Peyer's patch (tissue), 4 donors: ENCODE results near the gene DCLK1. TPM values are rescaled to one million over a fixed set of nuclear protein-coding genes. Genes with fewer than 3 reads are reported as not detected.

ENCODE experiments used
- DNase-seq, 3 donors: peaks; one replicate each; pipeline ENCODE4 v3.0.0-alpha.2; 2017 to 2019
- H3K27ac ChIP-seq, 4 donors: fragments of 200-600 bp; sonication (generic); one replicate each; pipeline ENCODE4 v1.5.1; 2016 to 2019
- H3K27me3 ChIP-seq, 2 donors: fragments of 200-600 bp; sonication (generic); one replicate each; pipeline ENCODE4 v1.5.1; 2019
- H3K36me3 ChIP-seq, 3 donors: fragments of 200-600 bp; sonication (generic); one replicate each; pipeline ENCODE4 v1.5.1; 2016 to 2019
- H3K4me1 ChIP-seq, 4 donors: fragments of 200-600 bp; sonication (generic); one replicate each; pipeline ENCODE4 v1.5.1; 2016 to 2019
- H3K4me3 ChIP-seq, 4 donors: fragments of 200-600 bp; sonication (generic); 1 replicate in 3 of 4; 2 replicates in 1 of 4; pipeline ENCODE4 v1.5.1; 2016 to 2019; ENCODE audit warnings: mild to moderate bottlenecking in 1 of 4
- H3K9me3 ChIP-seq, 4 donors: fragments of 200-600 bp; sonication (generic); one replicate each; pipeline ENCODE4 v1.5.1; 2016 to 2019; ENCODE audit warnings: mild to moderate bottlenecking in 1 of 4
- CTCF ChIP-seq, 6 experiments: fragments of 450-650 bp in 4 of 6; fragments of 200-600 bp in 2 of 6; sonication (generic) in 1 of 6; IDR thresholded peaks; one replicate each; pipeline ENCODE4 v1.5.1; 2017 to 2019; ENCODE audit warnings: antibody characterized with exemption in 6 of 6, mild to moderate bottlenecking in 3 of 6, moderate library complexity in 1 of 6
- POLR2A ChIP-seq, 2 donors: fragments of 450-650 bp; IDR thresholded peaks; one replicate each; pipeline ENCODE4 v1.5.1; 2017; ENCODE audit warnings: antibody characterized with exemption in 2 of 2, mild to moderate bottlenecking in 2 of 2, moderate library complexity in 2 of 2
- total RNA-seq, 4 donors: library from RNA; depleted of rRNA; stranded (reverse); fragments of >200 nt; gene quantifications; one replicate each; pipeline ENCODE4 v1.1.0, GENCODE V29; 2016

Gene DCLK1
- total RNA-seq, 4 donors from 2014 or later, result 3.7 to 23.1 (median 9.1) TPM

GRCh38 chr13:35856084-35856483 lies 275.1 kb downstream of the DCLK1 start:
- H3K27ac ChIP-seq, result no peak overlapping the region
- no peaks in the 10 kb centered on the region for H3K9me3 ChIP-seq
- TF ChIP-seq POLR2A (IDR thresholded peaks at IDR 0.05), result no peak
- no peak for TF ChIP-seq CTCF (IDR thresholded peaks at IDR 0.05)
- no peak overlapping the region for H3K4me3 ChIP-seq
- no peaks in the 10 kb centered on the region for H3K4me1 ChIP-seq
- H3K27me3 ChIP-seq, result no peaks in the 10 kb centered on the region
- no peak for DNase-seq
- H3K36me3 ChIP-seq, result no peaks in the 10 kb centered on the region

DNA sequence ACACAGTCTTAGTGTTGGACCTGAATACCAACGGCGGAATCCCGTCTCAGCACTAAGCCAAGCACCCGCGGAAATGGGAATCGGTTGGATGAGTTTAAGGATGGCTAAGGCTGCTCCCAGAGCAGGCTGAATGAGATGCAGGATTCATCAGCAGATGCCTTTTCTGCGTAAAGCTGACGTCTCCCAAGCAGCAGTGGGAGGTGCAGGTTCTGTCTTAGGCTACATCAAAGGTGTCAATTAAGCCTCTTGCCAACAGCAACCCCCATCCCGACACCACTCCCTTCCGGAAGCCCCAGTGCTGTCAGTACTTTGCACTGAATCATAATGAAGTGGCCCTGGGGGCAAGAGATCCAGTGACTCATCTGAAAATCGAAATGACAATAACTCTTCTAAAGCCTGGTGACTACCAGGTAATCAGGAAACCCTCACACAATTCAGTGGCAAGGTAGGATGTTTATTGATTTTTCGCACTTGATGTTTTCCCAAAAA lies 275.6 kb downstream of the DCLK1 start:
- Histone ChIP-seq H3K4me3 (no peak overlapping the region), H3K4me1 (no peaks in the 10 kb centered on the region), H3K36me3 (no peaks in the 10 kb centered on the region), H3K9me3 (no peaks in the 10 kb centered on the region), H3K27ac (no peak overlapping the region), H3K27me3 (no peaks in the 10 kb centered on the region)
- TF ChIP-seq CTCF (IDR thresholded peaks at IDR 0.05) (no peak), POLR2A (IDR thresholded peaks at IDR 0.05) (no peak)
- no peak for DNase-seq

- DNase-seq, result no peak
- no peaks in the 10 kb centered on the region for H3K4me1 ChIP-seq
- H3K36me3 ChIP-seq, result no peaks in the 10 kb centered on the region
- H3K9me3 ChIP-seq, result no peaks in the 10 kb centered on the region
- H3K27me3 ChIP-seq, result no peaks in the 10 kb centered on the region
- H3K27ac ChIP-seq, result no peak overlapping the region
- TF ChIP-seq CTCF (IDR thresholded peaks at IDR 0.05) (no peak), POLR2A (IDR thresholded peaks at IDR 0.05) (no peak)
- no peak overlapping the region for H3K4me3 ChIP-seq
Observed at GRCh38 chr13:35854286-35854685, 276.9 kb downstream of the DCLK1 start.

- H3K27ac ChIP-seq, result no peak overlapping the region
- H3K9me3 ChIP-seq, result no peaks in the 10 kb centered on the region
- no peaks in the 10 kb centered on the region for H3K4me1 ChIP-seq
- no peaks in the 10 kb centered on the region for H3K27me3 ChIP-seq
- H3K36me3 ChIP-seq, result no peaks in the 10 kb centered on the region
- DNase-seq, result no peak
- H3K4me3 ChIP-seq, result no peak overlapping the region
- TF ChIP-seq CTCF (IDR thresholded peaks at IDR 0.05) (no peak), POLR2A (IDR thresholded peaks at IDR 0.05) (no peak)
Observed at GRCh38 chr13:35851881-35852280, 279.3 kb downstream of the DCLK1 start.

DNA sequence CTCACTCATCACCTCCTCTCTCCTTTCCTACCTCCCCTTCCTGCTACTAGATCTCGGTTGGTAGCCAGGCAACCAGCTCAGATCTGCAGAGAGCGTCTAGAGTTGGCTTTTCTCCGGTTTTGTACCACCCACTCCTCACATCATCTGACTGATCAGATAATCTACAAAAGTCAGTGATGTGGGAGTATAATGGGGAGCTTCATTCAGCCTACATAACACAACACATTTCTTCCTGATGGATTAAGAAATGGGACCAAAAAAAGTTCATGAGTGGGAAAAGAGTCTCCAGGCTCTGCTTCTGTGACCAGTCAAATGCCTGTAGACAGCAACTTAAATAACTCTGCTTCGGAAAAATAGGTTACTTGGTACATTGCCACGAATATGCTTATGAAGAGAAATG lies 279.8 kb downstream of the DCLK1 start:
- Histone ChIP-seq H3K4me1 (no peaks in the 10 kb centered on the region), H3K27ac (no peak overlapping the region)

More for the DNA sequence above, 279.8 kb downstream of the DCLK1 start:
- Histone ChIP-seq H3K36me3 (no peaks in the 10 kb centered on the region), H3K27me3 (no peaks in the 10 kb centered on the region), H3K4me3 (no peak overlapping the region), H3K9me3 (no peaks in the 10 kb centered on the region)
- no peak for TF ChIP-seq CTCF (IDR thresholded peaks at IDR 0.05)
- TF ChIP-seq POLR2A (IDR thresholded peaks at IDR 0.05), result no peak
- DNase-seq, result no peak
